HG02840 (cell line): ENCODE measurements around the gene CTIF.

ENCODE experiments used
- ATAC-seq: cut with Tn5 transposase; IDR thresholded peaks from one replicate; pipeline ENCODE4 v1.9.1; 2021; ENCODE audit warnings: mild to moderate bottlenecking, moderate library complexity, moderate number of reproducible peaks; ENCODE audit not compliant: unreplicated experiment, low FRiP score

Gene CTIF

DNA sequence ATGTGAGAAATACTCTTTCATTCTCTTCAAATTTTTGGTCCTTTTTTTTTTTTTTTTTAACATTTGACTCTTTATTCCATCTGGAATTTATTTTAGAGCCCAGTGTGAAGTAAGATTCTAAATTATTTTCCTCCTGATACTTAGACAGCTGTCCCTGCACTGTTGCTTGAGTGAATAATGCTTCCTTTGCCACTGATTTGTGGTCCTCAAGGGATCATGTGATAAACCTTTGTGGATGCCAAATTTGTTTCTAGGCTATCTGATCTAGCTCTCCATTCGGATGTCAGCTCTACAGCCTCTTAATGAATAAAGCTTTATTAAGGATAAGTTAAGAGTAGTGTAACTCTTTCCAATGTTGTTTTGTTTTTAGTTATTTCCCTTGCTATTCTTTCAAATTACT, 269.6 kb downstream of the CTIF start:
- ATAC-seq = no peak

DNA sequence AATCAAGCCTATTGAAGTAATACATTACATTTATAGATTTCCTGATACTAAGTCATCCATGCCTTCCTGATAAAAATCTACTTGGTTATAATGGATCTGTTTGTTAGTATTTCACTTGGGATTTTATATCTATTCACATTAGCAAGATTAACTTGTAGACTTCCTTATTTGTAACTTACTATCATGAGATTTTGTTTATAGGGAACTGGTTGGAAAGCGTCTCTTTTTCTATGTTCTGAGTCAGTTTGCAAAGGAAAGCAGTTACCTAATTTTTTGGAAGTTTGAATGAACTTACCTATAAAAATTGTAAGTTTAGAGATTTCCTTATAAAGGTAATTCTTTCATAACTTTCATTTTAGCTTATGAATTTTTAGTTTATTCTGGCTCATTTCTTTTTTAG, 270.5 kb downstream of the CTIF start:
- ATAC-seq = no peak

DNA sequence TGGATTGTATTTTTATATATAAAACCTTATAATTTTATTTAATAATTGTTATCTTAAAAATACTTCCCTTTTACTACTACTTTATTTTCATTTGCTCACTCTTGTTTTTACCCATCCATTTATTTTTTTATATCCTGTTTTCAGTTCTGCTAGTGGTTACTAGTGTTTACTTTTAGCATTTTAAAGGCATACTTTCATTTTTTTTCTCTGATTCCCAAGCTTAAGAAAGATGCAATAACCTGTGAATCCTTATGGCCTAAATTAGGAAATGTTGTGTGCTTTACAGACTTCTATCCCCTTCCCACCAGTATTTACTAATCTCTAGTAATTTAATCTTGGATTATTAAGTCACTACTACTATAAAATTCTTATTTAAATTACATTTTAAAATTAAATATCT, 272.0 kb downstream of the CTIF start:
- no peak for ATAC-seq

DNA sequence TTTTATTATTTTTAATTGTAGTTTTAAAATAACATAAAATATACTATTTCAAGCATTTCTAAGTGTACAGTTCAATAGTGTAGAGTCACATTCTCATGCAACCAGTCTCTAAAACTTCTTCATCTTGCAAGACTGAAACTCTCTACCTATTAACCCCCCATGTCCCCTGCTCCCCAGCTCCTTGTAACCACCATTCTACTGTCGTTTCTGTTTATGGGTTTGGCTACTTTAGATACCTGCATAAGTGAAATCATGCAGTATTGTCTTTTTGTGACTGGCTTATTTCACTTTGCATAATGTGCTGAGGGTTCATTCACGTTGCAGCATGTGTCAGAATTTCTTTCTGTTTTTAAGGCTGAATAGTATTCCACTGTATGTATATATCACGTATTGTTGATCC, 272.6 kb downstream of the CTIF start:
- ATAC-seq = no peak

DNA sequence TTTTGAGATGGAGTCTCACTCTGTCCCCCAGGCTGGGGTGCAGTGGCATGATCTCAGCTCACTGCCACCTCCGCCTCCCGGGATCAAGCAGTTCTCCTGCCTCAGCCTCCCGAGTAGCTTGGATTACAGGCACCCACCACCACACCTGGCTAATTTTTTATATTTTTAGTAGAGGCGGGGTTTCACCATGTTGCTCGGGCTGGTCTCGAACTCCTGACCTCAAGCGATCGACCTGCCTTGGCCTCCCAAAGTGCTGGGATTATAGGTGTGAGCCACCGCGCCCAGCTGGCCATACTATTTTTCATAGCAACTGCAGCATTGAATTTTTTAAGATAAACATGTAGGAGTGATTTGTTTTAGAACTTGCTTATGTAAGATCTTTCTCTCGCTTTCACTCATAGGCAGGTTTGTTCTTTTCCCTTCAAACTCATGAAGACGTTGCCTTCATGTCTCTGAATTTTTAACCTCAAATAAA, 273.2 kb downstream of the CTIF start:
- peak; percentile 42 for ATAC-seq

DNA sequence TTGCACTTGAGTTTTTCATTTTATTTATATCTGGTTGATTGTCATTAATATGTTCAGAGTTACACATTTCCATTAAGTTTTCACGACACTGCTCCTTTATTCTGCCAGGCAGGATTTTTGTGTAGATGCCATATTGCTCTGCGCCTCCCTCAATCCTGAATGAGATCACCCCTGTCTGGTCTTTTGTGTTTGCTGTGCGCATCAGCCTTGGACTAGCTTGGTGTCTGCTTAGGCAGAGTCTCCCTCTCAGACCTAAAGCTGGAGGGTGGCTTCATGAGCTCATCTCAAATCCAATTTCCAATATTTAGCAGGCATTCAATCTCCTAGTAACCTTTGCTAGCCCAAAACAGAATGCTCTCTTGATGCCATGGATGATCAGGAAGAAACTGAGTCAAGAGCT, 274.5 kb downstream of the CTIF start:
- ATAC-seq = no peak

DNA sequence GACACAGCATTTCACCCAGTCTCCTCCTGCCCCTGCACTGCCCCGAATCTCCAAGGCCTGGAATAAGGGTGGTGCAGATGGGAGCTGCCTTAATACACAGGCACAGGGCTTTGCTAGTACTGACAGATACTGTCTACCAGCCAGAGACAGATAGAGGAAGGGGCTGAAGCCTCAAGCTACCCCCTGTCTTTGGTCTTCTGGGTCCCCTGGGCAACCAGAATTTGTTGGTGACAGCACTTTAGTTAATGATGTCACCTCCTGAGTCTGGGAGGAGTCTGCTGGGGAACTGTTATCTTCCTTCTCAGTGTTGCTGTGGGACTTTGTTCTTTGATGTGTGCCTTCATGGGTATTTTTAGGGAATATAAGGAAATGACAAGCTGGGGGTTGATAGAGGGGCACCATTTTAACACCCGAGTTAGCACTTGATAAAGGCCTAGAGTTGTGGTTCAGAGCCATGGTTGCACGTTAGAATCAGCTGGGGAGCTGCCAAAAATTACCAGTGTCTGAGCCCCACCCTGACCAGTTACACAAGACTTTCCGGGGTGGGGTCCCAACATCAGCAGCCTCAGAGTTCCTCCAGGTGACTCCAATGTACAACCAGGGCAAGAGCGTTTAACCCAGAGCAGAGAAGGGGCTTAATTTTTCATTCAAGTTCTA, 275.1 kb downstream of the CTIF start:
- ATAC-seq = no peak

DNA sequence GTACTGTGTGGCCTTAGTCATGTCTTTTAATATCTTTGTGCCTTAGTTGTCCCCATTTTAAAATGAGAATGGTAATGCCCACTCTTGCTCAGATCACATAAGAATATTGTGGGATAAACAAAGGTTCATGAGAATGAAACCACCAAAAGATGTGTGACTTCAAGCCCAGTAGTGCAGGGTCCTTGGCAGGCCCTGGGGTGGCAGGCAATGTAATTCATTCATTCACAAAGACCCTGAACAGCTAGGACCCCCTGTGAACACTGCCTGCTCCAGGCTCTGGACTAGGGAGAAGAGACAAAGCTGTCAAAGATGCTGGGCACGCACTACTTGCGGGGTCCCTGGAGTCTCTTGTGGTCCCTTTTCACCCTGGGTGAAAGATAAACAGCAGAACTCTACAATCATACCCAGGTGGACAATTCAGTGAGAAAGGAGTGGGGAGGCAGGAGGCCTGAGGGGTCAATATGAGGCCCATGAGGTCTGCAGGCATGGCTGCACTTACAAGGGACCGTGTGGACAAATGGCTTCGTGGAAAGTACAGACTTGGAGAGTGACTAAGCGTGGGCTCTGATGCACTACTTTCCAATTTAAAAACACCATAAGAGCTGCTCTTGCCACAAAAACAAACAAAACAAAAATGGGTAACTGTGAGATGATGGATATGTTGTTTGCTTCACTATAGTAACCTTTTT, 275.8 kb downstream of the CTIF start:
- no peak for ATAC-seq

DNA sequence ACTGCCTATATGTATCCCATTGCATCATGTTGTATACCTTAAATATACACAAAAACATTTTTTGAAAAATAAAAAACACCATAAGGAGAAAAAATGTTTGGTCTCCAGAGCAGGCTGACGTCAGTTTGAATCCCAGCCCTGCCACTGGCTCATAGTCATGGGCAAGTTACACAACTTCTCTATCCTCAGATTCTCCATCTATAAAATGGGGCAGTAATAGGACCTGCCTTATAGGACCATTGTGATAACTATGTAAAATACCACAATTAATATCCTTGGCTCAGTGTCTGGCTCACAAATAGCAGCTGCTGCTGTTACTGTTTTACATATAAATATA, 276.3 kb downstream of the CTIF start:
- ATAC-seq = no peak

DNA sequence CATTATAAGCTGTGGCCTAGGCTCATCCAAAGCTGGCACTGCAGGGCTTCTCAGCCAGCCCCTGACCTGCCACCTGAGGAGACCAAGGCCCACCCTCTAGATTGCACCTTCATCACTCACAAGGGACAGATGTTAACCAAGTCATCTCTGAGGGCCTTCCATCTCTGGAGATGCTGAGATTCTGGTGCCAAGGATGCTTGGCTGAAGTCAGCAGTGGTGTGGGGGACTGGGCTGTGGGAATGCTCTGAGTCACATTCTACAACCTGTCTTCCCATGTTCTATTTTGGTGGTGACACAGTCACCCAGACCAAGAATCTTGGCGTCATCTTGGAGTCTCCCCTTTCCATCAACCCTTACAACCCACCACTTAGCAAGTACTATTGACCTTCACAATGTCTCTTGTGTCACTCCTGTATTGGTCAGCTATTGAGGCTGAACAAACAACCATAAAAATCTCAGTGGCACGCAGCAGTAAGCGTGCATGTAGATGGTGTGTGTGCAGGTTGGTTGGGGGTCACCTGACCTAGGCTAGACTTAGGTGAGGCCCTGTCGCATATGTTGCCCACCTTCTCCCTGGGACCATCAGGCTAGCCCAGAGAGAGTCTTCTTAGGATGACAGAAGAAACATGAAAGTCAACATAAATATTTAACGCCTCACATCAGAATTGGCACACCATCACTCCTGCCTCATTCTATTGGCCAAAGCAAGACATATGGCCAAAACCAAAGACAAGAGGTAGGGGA, 276.9 kb downstream of the CTIF start:
- ATAC-seq = no peak

DNA sequence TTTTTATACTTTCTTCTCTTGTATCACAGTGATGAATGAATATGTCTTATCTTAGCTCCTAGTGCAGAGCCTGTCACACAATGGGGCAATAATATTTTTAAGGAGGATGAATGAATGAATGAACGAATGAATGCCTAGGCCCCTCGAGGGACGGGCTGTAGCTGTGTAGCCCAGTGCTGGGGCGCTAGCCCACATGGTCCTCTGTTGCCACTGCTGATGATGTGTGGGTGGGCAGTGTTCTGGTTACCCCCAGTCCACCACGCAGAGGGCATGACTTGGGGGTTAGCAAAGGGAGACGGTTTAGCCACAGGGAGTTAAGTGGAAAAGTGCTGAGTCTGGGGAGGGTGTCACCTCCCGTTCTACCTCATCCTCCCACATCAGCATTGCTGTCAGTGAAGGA, 277.7 kb downstream of the CTIF start:
- no peak for ATAC-seq

DNA sequence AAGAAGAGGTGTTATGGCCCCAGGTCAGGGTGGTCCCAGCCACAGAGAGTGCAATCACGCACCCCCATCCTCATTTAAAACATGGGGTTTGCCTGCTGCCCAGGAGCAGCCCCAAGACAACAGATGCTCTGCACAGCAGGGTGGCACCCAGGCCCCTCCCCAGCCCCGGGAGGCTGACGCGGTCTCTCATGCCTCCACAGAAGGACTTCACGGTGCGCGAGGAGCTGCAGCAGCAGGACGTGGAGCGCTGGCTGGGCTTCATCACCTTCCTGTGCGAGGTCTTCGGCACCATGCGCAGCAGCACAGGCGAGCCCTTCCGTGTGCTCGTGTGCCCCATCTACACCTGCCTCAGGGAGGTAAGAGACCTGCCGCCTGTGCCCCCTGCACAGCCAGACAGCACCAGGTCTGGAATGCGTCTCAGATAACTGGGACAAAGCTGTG, 278.2 kb downstream of the CTIF start:
- no peak for ATAC-seq

DNA sequence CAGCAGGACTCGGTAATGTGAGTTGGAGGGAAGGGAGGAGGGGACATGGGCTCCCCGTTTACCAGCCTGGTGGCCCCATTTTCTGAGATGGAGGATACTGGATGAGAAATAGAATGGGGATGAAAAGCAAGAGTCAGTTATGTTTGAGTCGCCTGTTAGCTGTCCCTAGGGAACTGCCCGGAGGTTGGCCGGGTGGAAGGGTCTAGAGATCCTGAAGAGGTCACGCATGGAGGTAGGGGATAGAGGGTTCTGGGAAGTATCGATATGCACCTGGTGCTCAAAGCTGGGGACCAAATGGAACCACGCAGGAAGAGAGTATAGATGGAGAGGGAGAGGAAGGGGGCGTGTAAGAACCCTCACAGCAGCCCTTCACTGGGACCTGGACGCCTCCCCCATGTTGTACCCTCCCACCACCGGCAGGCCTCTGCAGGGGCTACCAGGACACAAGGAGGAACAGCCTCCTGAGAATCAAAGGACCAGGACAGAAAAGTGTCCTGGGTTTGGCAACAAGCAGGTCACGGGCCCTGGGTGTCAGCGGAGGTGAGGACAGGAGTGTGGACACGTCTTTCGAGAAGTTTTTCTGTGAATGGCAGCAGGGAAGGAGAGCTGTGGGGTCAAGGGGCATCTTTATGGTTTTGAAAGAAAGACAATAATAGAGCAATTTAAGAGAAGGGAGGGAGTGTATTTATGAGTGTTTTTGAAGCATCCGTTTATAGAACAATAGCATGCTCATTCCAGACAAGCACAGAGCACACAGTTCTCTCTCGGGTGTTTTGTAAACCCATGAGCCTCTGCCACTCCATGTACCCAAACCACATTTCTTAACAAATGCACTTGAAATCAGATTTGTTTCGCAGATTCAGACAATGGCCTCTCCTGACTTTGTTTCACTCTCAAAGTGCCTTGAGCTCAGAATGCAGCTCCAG, 279.8 kb downstream of the CTIF start:
- ATAC-seq = no peak

DNA sequence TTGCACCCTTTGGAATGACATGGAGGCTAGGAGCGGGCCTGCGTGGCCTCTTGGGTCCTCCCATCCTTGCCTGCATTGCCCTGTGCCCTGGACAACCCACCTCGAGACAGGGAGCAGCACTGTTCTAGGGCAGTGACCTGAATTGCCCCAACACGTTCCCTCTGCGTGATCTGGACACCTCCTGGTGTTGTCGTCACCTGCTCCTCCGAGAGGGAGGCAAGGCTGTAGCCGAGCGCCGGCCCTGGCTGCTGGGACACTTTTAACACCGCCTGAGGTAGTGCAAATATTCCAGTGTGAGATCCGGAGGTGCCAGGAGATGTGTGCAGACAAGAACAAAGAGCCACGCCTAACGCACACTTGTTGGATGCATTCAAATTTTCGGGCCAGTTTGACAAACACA, 280.4 kb downstream of the CTIF start:
- ATAC-seq = no peak

DNA sequence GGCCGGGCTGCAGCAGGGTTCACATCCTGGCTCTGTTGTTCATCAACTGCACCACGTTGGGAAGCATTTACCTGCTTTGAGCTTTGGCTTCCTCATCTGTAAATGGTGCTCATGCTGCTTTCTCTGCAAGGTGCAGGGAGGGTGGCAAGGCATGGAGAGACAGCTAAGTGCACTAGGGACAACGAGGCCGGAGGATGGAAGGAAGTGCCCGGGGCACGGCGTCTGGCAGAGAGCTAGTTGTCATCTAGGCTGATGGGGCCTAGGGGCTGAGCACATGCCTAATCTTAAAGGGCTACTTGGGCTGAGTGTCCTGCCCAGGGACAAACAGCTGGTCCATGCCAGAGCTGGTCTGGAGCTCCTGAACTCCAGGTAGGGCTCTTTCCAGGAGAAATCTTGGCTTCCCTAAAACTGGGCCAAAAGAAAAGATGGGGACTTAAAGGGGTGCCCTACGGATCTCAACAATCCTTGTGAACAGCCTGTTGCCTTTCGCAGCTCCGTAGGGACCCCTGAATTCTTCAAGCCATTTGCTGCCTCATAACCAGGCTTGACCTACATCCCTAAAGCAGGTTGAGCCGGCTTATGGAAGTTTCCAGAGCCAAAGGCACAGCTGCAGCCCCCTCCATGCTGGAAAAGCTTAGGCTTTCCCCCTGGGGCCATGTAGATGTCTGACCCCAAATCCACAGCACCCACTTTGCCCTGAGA, 281.1 kb downstream of the CTIF start:
- no peak for ATAC-seq

DNA sequence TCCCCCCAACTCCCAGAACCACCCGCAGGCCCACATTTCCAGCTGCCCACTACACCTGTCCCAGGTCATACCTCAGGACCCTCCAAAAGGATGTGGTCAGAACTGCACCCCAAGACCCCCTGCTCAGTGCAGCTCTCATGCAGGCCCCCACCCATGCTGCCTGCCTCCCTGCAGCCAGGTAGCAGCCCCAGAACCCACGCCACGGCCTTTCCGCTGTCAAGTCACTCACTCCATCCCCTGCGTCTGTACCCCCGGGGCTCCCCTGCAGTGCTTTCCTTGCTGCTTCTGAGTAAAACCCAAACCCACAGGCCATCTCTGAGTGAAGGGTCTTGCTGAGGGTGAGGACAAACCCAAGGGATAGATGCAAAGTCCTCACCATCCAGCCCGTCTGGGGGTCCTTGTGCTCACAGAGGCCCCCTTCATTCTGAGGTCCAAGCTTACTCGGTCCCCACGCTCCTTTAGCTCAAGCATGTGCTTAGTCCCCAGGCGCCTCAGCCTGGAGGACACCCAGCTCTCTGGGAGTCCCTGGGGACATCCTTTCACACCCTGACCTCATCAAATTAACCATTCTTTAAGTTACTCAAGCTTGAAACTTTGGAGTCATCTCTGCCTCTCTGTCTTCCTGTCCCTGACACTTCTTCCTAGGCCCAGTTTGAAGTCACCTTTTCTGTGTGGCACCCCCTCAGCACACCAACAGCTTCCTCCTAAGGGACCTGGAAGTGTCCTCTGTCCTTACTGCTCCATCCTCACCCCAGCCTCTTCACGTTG, 281.8 kb downstream of the CTIF start:
- peak; percentile 82 for ATAC-seq

DNA sequence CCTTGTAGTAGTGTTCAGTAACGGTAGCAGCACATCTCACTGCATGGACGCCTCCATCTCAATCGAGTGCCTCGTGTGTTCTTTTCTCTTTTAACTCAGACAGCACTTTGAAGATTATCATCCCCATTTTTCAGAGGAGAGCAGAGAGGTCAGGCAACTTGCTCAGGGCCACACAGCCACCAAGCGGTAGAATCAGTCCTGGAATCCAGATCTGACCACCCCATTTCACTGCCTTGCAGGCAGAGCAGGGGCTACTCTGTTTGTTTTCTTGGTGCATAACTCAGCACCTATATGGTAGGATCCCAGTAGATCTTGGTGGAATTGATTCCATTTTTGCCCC, 282.4 kb downstream of the CTIF start:
- ATAC-seq = peak; percentile 4

DNA sequence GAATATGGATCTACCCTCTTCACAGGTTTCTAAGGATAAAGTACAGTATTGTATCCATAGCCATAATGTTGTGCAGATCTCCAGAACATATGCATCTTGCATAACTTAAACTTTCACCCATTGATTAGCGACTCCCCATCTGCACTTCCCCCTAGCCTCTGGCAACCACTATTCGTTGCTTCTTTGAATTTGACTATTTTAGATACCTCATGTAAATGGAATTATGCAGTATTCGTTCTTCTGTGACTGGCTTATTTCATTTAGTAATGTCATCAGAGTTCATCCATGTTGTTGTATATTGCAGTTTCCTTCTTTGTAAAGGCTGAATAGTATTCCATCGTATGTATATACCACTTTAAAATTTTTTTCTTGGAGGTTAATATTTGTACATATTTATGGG, 283.0 kb downstream of the CTIF start:
- ATAC-seq = no peak

DNA sequence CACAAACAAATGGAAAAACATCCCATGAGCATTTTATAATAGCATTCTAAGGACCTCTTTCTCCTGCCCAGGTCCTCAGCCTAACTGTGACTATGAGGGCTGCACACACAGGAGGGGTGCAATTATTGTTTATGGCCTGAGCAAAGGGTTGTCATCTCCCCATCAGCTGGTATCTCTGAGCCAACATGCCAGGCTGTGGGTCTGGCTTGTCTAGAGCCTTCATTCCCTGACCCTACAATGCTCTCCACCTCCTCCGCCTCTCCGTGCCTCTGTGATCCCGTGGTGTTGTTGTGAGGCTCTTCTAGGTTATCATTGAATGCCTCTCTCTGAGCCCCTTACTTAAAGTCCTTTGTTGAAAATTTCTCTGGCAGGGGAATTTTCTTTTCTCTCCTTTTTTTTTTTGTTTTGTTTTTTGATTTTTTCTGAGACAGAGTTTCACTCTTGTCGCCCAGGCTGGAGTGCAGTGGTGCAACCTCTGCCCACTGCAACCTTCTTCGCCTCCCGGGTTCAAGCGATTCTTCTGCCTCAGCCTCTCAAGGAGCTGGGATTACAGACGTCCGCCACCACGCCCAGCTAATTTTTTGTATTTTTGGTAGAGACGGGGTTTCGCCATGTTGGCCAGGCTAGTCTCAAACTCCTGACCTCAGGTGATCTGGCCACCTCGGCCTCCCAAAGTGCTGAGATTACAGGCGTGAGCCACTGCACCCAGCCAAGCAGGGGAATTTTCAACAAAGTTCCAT, 285.6 kb downstream of the CTIF start:
- no peak for ATAC-seq
